Measurements from ENCODE around the gene SLC38A5. TPM values are rescaled to one million over a fixed set of nuclear protein-coding genes. Genes with fewer than 3 reads are reported as not detected.

The SLC38A5 gene
- total RNA-seq, 4 donors from 2014 or later: 9.9 to 76.8 (median 40.1) TPM

DNA sequence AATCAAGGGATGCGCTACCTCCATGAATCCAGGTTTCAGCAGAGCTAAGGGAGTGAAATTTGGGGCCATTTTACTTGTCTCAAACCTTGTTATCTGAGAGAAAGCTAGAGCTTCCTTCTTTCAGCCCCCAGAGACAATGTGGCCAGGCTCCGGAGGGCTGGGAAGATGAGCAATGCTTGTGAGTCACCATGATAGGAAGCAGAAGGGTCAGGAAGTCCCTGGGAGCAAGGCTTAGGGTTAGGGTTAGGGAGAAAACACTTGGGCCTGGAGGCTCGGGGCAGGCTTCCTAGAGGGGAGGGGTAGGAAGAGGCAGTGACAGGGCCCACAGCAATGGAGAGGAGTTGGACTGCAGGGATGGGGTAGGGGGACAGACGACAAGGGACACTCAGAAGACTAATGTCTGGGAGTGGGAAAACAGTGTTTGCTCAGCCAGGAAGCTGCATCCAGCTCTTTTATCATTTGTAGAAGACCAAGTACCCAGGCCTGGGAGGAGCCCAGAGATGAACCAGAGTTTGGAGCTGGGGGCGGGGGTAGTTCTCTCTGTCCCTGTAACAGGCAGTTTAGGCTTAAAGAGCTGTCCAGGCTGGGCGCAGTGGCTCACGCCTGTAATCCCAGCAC, 22.3 kb upstream of the SLC38A5 start:
- Histone ChIP-seq H3K4me1 (no peaks in the 10 kb centered on the region), H3K27me3 (no peaks in the 10 kb centered on the region), H3K9me3 (no peaks in the 10 kb centered on the region), H3K27ac (no peak overlapping the region), H3K4me3 (replicated peaks in 1 of 3) (no peak overlapping the region), H3K36me3 (no peaks in the 10 kb centered on the region)
- no peak for DNase-seq
- WGBS, 2 donors: 64 to 76% methylated on average over 3 to 4 of the region's 7 CpGs
- intact Hi-C loops (cut with DNase I): no loop called here
- TF ChIP-seq, protein P1, sequence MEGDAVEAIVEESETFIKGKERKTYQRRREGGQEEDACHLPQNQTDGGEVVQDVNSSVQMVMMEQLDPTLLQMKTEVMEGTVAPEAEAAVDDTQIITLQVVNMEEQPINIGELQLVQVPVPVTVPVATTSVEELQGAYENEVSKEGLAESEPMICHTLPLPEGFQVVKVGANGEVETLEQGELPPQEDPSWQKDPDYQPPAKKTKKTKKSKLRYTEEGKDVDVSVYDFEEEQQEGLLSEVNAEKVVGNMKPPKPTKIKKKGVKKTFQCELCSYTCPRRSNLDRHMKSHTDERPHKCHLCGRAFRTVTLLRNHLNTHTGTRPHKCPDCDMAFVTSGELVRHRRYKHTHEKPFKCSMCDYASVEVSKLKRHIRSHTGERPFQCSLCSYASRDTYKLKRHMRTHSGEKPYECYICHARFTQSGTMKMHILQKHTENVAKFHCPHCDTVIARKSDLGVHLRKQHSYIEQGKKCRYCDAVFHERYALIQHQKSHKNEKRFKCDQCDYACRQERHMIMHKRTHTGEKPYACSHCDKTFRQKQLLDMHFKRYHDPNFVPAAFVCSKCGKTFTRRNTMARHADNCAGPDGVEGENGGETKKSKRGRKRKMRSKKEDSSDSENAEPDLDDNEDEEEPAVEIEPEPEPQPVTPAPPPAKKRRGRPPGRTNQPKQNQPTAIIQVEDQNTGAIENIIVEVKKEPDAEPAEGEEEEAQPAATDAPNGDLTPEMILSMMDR (IDR thresholded peaks at IDR 0.05): no peak
- no peak for TF ChIP-seq POLR2A (IDR thresholded peaks at IDR 0.05)

DNA sequence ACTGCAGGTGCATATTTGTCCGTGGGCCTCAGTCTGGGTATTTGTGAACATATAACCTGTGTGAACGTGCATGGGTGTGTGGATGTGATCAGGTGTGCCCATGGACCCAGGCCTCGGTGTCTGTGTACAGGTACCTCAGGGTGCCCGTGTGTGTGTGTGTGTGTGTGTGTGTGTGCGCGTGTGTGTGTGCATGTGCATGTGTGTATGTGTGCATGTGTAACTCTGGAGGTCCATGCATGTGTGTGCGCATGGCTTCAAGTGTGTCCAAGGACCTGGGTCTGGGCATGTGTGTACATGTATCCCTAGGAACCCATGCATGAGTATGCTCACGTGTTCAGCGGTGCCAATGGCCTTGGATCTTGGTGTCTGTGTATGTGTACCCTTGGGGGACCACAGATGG, 21.7 kb upstream of the SLC38A5 start:
- TF ChIP-seq, protein P1 (IDR thresholded peaks at IDR 0.05): no peak
- Histone ChIP-seq H3K36me3 (no peaks in the 10 kb centered on the region), H3K9me3 (no peaks in the 10 kb centered on the region), H3K27me3 (no peaks in the 10 kb centered on the region), H3K4me3 (replicated peaks in 1 of 3) (no peak overlapping the region), H3K27ac (no peak overlapping the region), H3K4me1 (no peaks in the 10 kb centered on the region)
- WGBS, 2 donors: 83 to 100% methylated on average over 1 to 2 of the region's 9 CpGs
- intact Hi-C loops (cut with DNase I): no loop called here
- no peak for DNase-seq

DNA sequence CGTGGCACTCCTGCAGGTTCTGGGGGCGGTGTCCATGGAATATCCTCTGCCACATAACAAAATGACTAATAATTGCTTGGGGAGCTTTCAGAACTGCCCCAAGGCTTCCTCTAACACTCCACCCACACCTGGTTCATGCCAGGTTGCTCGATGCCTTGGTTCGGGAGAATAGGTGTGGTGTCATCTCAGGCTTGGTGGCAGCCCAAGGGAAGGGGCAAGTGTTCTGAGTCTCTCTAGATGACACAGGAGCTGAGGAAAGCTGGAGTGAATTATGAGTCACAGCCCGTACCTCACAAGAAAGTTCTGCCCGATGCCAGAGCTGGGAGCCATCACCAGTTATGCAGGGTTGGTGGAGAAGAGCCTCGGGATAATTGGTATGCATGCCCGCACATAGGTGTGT, 20.6 kb upstream of the SLC38A5 start:
- intact Hi-C loops (cut with DNase I): no loop called here
- no peaks in the 10 kb centered on the region for H3K4me1 ChIP-seq
- DNase-seq: no peak
- WGBS, 2 donors: 82 to 93% methylated on average over 4 to 6 of the region's 8 CpGs
- no peaks in the 10 kb centered on the region for H3K9me3 ChIP-seq
- no peaks in the 10 kb centered on the region for H3K27me3 ChIP-seq
- H3K36me3 ChIP-seq: no peaks in the 10 kb centered on the region
- no peak overlapping the region for H3K27ac ChIP-seq
- TF ChIP-seq, protein P1 (IDR thresholded peaks at IDR 0.05): no peak
- TF ChIP-seq POLR2A (IDR thresholded peaks at IDR 0.05): no peak
- H3K4me3 ChIP-seq (replicated peaks in 1 of 3): no peak overlapping the region

DNA sequence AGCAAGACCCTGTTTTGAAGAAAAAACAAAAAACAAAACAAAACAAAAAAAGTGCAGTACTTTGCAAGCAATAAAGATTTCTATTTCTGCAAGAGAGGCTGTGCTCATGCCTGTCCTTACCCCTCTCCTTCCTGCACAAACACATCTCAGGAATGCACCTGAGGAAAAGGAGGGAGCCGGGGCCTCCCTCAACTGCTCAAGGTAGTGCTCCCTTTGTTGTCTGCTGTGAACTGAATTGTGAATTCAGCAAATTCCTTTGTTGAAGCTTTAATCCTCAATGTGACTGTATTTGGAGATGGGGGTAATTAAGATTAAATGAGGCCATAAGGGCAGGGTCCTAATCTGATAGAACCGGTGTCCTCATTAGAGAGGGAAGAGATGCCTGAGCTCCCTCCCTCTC, 19.8 kb upstream of the SLC38A5 start:
- H3K4me1 ChIP-seq: no peaks in the 10 kb centered on the region
- no peaks in the 10 kb centered on the region for H3K36me3 ChIP-seq
- 47 to 88% methylated on average over 2 of the region's 2 CpGs for WGBS, 2 donors
- no peak overlapping the region for H3K4me3 ChIP-seq (replicated peaks in 1 of 3)
- H3K27me3 ChIP-seq: no peaks in the 10 kb centered on the region
- TF ChIP-seq POLR2A (IDR thresholded peaks at IDR 0.05): no peak
- TF ChIP-seq, protein P1 (IDR thresholded peaks at IDR 0.05): no peak
- no peak overlapping the region for H3K27ac ChIP-seq
- no peak for DNase-seq
- intact Hi-C loops (cut with DNase I): no loop called here
- H3K9me3 ChIP-seq: no peaks in the 10 kb centered on the region

DNA sequence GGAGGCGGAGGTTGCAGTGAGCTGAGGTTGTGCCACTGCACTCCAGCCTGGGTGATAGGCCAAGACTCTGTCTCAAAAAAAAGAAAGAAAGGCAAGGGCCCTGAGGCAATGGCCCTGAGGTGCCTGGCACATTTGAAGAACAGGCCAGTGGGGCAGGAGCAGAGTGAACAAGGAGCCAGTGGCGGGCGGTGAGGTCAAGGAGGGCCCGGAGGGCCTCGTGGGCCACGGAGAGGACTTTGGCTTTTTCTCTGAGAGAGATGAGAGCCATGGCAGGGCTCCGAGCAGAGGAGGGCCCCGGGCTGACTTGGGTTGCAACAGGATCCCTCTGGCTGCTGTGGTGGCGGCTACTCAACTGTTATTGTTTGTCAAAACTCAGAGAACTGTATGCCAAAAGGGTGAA, 19.2 kb upstream of the SLC38A5 start:
- H3K4me3 ChIP-seq (replicated peaks in 1 of 3): no peak overlapping the region
- no peaks in the 10 kb centered on the region for H3K9me3 ChIP-seq
- no peak overlapping the region for H3K27ac ChIP-seq
- WGBS, 2 donors: 92 to 93% methylated on average over 8 to 9 of the region's 9 CpGs
- intact Hi-C loops (cut with DNase I): no loop called here
- DNase-seq: no peak
- no peak for TF ChIP-seq POLR2A (IDR thresholded peaks at IDR 0.05)
- TF ChIP-seq, protein P1 (IDR thresholded peaks at IDR 0.05): no peak
- no peaks in the 10 kb centered on the region for H3K4me1 ChIP-seq
- no peaks in the 10 kb centered on the region for H3K36me3 ChIP-seq
- H3K27me3 ChIP-seq: no peaks in the 10 kb centered on the region
